Fibroblast of lung (primary cell): ENCODE data around the gene PTGIS.
A peak's percentile ranks its signal among the peaks of the same experiment; 100 is the strongest.

ENCODE experiments used
- CTCF ChIP-seq, 2 donors: IDR thresholded peaks in 1 of 2; conservative IDR thresholded peaks in 1 of 2; 1 replicate in 1 of 2; 2 replicates in 1 of 2; pipeline ENCODE4 v1.5.1; 2011 to 2012; ENCODE audit warnings: low read length in 2 of 2, control low read depth in 1 of 2, inconsistent platforms in 1 of 2, low read depth in 1 of 2, mild to moderate bottlenecking in 1 of 2
- EZH2 ChIP-seq: IDR thresholded peaks from 2 replicates; pipeline ENCODE4 v1.5.1; 2012; ENCODE audit warnings: low read length, control low read depth, mild to moderate bottlenecking; ENCODE audit errors: missing control alignments

GRCh38 chr20:49508435-49509199, 59.3 kb downstream of the PTGIS start:
- TF ChIP-seq CTCF (conservative IDR thresholded peaks at IDR 0.05 in 1 of 2, IDR thresholded peaks at IDR 0.05 in 1 of 2; ENCODE audit: low read depth in 1 of 2, low read length in 2 of 2), result peak; percentile 53 to 58
- no peak for TF ChIP-seq EZH2
